Fibroblast of peridontal ligament (primary cell): Measurements from ENCODE around the gene TRPM3.
"Not testable (repeated sequence)": the region's sequence is repeated elsewhere in the genome, so short reads cannot be mapped to it uniquely, and the experiment has no call there.

Experiments used
- DNase-seq: peaks from one replicate; pipeline ENCODE4 v3.0.0-alpha.2; 2010; ENCODE audit errors: extremely low read depth

TRPM3 gene

DNA sequence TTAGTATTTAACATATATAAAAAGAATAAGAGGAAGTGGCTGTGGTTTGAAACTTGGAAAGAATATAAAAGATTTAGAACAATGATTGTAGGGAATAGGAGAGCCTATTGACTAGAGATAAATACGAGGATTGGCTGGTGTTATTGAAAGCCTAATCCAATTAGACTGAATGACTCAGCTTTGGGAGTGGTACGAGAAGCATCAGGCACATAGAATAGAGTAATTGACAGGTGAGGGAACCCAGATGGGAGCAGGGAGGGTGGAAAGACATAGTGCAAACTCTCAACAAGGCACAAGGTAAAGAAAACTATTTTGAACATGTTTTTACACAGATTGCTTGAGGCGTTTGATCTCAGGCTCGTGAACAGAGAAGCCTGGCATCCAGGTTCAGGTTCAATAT lies 368.1 kb downstream of the TRPM3 start:
- DNase-seq: no peak

DNA sequence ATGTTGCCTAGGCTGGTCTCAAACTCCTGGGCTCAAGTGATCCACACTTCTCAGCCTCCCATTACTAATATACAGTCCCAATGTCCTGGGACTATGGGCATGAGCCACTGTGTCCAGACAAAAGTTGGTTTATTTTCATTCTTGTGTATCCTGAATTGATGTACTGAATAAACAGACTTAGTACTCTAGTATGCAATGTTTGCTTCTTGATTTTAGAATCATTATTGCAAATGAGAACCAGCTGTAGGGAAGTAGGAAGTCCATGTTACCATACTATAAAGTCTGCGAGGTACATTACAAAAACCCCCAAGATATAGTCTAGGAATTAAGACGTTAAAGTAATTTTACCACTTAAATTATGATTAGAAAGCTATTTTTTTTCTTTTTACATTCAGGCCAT lies 372.4 kb downstream of the TRPM3 start:
- DNase-seq: peak; percentile 4

DNA sequence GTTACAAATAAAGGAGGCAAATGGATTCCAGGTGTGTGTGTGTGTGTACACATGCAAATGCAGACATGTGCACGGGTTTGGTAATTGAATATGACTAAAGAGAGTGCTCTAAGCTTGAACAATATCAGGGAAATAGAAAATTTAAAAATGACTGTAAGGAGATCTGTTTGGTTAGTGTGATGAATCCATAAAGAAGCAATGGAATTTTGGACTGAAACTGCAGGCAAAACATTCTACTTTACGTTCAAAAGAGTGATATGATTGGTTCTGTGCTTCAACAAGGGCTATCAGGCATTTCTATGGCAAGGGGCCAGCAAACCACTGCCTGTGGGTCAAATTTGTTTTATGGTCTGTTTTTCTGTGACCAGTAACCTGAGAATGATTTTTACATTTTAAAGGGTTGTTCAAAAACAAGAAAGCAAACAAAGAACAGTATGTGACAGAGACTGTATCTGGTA lies 374.1 kb downstream of the TRPM3 start:
- peak; percentile 35 for DNase-seq

DNA sequence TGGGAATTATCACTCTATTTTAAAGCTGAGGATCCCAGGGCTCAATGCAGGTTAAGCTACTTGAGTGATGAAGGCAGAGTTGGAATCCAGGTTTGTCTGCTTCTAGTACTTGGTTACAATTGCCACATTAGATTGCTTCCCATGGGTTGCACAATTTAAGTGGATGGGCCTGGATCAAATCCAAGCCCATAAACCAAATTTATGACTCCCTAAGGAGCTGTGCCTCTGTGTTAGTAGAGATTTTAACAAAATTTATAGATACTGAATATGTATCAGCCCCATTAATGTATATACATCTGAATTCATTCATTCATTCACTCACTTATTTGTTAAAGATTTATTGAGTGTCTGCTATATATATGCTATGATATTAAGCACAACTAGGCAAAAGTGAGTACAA lies 374.7 kb downstream of the TRPM3 start:
- DNase-seq: peak; percentile 14

DNA sequence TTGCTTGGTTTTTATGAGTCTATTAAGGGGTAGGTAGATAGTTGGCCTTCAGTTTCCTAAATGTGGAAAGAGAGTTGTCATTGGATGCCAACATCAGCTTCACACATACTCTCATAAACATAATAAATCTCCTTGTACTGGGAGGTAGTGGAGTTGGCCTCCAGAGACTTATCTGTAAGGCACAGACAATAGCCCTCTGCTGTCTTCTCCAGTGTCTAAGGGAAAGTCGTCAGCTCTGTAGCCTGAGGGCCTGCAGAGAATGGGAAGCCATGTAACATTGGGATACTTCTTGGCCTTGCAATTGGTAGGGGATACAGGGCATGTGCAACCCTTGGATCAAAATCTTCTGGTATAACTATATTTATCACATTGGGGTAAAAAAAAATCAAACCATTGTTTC lies 375.1 kb downstream of the TRPM3 start:
- DNase-seq: no peak

DNA sequence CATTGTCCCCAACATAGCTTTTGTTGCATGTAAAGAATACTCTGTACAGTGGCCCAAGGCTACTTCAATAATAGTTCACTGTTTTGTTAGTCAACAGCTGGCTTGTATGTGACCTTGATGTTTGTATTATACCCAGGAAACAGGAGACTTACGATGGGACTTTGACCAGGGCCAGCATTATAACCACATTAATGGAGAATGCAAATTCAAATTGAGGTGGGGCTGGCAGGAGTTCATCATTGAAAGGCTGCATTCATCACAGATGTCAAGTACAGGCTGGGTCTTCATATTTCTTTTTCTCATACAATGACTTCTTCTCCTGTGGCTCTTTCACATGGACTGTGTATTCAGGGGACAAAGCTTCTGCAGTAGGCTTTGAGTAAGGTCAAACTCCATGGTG lies 396.6 kb downstream of the TRPM3 start:
- DNase-seq: not testable (repeated sequence)

DNA sequence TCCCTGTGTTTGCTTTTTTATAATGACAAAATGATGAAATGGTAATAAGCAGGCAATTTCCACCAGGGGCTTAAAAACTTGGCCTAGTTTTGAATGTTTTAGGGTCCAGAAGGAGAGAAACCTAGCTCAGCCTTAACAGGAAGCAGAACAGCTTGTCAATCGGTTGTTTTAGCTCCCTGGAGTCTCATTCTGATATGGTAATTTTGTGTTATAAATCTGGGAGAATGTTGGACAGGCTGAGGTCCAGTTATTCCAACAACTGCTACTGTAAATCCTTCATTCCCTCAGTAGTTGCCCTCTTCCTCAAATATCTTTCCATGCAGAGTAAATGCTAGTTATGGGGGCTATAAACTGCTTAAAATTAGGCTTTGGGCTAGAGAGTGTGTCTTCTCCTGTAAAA lies 397.4 kb downstream of the TRPM3 start:
- DNase-seq: not testable (repeated sequence)

DNA sequence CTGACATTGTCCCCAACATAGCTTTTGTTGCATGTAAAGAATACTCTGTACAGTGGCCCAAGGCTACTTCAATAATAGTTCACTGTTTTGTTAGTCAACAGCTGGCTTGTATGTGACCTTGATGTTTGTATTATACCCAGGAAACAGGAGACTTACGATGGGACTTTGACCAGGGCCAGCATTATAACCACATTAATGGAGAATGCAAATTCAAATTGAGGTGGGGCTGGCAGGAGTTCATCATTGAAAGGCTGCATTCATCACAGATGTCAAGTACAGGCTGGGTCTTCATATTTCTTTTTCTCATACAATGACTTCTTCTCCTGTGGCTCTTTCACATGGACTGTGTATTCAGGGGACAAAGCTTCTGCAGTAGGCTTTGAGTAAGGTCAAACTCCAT lies 414.6 kb downstream of the TRPM3 start:
- DNase-seq: not testable (repeated sequence)

DNA sequence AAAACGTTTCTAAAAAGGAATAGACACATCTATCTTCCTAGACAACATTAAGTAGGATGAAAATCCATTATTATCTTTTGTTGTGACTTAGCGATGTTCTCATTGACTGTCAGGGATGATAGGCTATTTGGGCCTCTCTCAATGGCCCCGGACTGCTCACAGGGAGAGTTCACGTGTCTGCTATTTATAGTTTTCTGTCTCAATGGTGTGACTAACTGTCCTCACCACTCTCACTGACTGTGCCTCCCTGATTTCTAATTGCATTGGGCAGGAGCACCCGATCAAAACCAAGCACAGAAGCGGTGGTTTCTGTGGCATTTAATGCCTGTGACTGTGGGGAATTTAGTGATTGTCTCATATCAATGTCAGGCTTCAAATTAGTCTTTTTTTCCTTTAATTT lies 420.3 kb downstream of the TRPM3 start:
- DNase-seq: no peak

DNA sequence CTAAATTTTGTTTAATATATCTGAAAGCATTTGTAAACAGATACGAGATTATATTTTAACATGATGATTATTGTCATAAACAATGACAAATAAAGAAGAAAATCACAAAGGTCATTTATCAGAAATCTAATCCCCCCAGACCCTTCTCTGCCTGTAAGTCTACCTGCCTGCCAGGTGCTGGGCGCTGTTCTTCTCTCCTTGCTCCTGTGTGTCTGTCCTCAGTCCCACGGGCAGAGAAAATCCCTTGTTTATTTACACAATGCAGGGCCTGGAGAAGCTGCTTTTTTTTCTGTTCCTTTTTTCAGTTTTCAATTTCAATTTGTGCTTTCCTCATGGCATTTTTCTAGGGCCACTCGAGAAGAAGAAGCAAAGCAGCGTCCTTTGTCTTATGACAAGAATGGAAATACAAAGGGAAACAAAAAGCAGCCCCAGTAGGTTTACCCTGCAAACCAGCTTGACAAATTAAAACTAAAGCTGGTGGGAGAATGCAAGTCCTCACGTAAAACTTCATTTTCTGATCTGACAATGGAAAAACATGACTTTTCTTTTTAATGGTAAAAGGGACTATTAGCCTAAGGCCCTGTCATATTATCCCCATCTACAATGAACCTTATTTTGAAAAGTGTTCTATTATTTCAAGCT lies 424.6 kb downstream of the TRPM3 start:
- no peak for DNase-seq

DNA sequence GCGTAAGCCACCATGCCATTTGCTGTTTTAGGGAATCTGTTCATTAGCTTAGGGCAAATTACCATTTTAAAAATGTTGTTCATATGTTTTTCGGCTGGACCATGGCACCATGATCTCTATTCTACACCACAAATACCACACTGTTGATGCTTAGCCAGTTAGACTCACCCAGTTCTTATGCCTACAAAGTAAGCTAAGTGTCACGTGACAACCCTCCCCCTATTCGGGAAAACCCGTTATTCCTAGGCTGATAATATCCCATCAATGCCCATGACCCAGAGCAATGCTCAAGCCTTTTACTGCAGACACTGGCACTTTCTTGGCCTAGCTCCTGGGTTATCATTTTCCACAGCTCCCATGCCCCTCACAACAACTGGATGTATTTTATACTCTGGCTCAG lies 426.7 kb downstream of the TRPM3 start:
- DNase-seq: no peak

DNA sequence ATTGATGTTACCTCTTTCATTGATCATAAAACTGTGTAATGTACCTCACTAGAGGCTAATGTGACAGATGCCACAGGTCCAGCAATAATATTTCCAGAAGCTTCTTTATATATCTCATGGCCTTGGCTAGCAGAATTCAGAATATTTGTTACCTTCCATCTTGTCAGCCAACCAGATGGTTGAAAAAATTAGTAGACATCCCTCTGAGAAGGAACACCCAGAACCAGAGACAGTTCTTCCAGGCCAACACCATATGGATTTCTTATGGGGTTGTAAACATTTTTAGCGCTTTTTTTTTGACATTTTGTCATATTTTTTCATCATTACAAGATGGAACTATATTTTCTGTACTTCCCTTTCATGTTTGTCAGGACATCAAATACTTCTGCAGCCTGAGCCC lies 428.2 kb downstream of the TRPM3 start:
- no peak for DNase-seq

DNA sequence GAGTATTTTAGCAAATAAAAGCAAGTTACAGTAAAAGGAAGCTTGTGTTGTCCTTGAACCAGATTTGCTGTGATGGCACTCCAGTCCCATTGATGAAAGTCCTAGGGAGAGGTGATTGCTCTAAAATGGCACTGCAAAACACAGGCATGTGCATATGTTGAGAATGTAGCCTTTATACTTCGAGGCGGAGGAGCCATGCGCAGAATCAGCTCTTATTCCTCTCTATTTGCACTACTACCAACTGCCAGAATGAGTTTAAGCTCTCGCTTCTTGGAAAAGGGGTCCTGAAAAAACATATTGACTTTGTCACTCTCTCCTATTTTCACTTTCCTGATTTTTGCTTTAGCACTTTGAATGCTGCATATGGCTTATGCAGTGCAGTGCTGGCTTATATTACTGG lies 429.0 kb downstream of the TRPM3 start:
- no peak for DNase-seq

DNA sequence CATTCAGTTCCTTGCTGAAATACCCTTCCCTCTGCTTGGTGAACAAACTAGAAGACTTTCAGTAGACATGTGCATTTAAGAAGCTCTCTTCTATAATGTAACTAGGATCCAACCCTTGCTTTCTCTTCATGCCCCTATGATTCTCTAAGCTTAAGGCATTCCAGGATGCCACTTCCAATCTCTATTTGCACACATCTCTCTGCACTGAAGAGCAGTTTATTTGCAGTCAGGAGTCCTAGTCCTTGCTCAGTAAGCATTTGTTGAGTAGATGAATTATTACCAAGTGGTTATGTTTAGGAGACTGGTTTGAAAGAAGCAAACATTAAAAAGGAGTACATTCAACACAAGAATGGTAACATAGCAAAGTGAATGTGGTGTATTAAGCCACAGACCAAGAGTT lies 432.7 kb downstream of the TRPM3 start:
- no peak for DNase-seq

DNA sequence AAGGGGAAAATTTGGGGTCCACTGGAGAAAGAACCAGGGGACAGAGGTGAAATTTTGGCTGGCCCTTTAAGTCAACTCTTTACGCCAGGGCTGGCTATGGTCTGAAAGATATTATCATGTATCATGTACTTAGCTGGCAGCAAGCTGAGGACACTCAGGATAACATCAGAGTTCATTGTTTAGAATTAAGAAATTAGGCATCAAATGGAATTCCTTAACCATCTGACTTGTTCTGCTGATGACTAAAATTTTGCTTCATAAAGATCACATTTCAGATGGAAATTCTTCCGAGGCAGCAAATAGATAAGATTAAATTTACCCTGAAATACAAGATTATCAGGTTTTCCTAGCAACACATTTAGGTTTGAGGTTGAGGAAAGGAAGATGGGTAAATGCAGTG lies 437.6 kb downstream of the TRPM3 start:
- peak; percentile 11 for DNase-seq

DNA sequence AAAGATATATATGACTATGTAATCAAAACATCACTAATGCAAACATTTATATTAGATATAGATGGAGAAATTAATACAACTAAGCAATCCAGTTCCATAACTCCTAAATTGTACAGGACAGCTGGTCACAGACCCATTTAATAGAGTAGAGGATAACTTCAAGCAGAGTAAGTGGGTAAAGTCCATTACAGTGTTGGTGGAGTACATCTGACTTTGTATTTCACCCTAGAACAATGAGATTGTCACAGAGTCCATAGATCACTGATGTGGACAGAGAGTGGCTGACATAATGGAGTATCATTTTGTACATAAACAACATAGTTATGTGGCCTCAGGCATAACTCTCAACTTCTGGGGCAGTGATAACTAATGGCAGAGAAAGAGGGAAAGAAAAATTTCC lies 439.1 kb downstream of the TRPM3 start:
- no peak for DNase-seq

DNA sequence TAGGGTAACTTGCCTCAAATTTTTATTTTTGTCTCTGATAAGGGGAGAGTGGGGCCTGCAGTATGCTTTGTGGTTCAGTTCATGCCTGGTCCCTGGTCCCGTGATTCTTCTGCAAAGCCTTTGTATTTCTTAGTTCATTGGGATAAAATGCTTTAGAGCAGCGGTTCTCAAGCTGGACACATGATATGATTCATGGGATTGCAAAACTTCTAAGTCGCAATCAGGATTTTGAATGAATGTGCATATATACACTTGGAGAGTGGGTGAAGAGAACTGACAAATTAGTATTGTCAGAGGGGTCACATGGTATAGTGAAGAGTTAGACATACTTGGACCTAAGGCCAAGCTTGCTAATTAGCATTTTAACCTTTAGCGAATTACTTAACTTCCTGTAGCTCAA lies 441.6 kb downstream of the TRPM3 start:
- DNase-seq: peak; percentile 67

DNA sequence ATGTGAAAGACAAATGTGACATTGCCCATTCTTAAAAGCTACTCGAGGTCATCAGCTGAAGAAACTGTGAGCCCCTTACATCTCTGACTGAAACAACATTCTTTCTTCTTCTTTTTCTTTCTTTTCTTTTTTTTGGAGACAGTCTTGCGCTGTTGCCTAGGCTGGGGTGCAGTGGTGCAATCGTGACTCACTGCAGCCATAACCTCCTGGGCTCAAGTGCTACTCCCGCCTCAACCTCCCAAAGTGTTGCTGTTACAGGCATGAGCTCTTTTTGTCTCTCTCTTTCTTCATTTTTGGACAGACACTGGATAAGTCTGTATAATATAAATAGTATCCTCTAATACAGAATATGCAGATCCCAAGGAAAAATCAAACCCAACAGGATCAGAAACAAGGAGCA lies 443.3 kb downstream of the TRPM3 start:
- DNase-seq: no peak

DNA sequence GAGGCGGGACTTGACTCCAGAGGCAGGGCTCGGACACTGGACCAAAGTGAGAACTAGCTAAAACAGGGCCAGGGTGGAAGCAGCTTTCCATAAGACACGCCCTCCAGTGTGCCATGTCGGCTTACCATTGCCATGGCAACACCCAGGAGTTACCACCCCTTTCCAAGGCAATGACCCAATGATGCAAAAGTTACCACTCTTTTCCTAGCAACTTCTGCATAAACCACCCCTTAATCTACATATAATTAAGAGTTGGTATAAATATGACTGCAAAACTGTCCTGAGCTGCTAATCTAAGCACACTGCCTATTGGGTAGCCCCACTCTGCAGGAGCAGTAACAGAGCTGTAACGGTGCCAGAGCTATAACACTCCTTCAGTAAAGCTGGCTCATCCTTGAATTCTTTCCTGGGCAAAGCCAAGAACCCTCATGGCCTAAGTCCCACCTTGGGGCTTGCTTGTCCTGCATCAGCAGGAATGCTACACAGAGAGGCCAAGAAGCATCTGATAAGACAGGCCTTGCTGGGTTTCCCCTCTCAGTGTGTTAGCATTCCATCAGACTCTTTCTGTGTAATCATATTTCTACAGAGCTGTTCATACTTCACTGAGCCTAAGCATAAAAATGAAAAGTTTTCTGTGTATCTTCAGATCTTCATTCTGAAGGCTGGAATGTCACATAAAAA lies 444.2 kb downstream of the TRPM3 start:
- DNase-seq: peak; percentile 2

DNA sequence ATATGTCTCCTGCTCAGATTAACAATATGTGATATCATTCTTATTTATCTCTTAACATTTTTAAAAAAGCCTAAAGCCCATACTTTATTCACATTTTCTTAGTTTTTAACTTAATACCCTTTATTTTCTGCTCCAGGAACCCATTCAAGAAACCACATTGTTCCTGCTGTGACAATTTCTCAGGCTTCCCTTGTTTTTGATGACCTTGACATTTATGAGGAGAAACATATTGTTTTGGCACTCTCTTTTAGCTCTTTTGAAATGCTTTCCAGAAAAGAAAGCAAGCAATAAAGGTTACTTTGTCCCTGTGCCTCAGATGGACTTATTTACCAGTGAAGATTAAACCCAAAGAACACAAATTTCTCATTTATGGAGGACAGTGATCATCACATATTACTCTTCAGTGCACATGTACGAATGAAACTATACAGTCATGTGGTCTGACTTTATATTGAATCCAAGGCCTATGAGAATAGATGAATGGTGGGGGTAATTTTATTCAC lies 445.5 kb downstream of the TRPM3 start:
- no peak for DNase-seq

DNA sequence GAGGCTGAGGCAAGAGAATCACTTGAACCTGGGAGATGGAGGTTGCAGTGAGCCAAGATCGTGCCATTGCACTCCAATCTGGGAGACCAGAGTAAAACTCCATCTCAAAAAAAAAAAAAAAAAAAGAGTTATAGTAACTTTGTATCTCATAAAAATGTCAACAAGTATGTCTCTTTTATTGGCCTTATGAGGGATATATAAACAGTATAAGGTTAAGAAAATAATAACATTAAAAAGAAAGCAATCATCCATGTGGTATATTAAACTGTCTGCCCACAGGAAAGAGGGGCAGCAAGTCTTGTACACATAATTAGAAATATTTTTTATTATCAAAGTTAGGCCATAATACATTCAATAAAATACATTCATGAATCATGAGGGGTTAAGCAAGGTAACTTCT lies 447.6 kb downstream of the TRPM3 start:
- DNase-seq: no peak

DNA sequence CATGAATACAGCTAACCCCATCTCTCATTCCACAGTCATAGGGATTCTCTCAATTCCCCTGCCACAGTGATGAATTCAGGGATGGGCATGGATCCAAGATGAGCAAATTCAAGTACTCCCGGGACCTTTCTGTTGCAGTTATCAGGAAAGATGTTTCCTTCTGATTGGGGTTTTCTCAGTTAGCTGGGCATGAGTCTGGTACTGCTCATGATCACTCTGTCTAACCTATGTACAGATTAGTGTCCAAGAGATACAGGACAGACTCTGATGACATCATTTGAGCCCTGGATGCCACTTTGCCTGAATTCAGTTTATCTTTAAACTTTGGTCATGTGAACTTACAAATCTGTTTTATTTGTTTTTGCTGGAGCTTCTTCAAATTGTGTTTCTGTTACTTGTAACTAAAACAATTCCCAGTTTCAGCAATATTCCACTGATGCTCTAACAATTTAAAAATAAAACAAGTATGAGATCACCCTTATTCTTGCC lies 449.2 kb downstream of the TRPM3 start:
- DNase-seq: peak; percentile 64

DNA sequence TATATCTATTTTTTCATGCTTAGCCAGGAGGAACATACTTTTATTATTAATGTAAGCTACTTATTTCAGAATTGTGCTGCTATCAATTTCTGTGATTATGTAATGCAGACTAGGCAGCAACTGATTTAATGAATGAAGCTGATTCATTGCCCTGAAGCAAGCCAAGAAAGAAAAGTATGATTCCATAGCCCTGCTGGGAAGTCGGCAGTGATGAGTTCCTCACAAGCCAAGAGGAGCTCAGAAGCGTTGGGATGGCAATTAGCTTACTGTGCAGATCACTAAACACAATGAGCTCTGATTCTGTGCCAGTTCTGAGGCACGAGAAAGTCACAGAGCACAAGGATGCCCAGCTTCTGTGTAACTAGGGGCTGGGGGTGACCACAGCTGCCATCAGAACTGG lies 452.7 kb downstream of the TRPM3 start:
- peak; percentile 43 for DNase-seq
